Heart right ventricle (tissue), 16 donors: ENCODE measurements around the gene NVL. TPM values are rescaled to one million over a fixed set of nuclear protein-coding genes. Genes with fewer than 3 reads are reported as not detected.

Experiments
- ATAC-seq, 8 donors: fragments of 200-7000 bp; cut with Tn5 transposase; one replicate each; pipeline ENCODE4 v1.9.1; 2020; ENCODE audit warnings: mild to moderate bottlenecking in 8 of 8, moderate library complexity in 8 of 8, moderate number of reproducible peaks in 1 of 8
- DNase-seq, 2 donors: peaks; one replicate each; pipeline ENCODE4 v3.0.0-alpha.2; 2020
- H3K27ac ChIP-seq, 10 donors: fragments of 200-600 bp; sonication (generic) in 2 of 10; one replicate each; pipeline versions ENCODE4 v1.5.0 to v1.8.0; 2020 to 2022; ENCODE audit warnings: mild to moderate bottlenecking in 3 of 10
- H3K27me3 ChIP-seq, 7 donors: fragments of 200-600 bp; one replicate each; pipeline ENCODE4 v1.8.0; 2021 to 2022; ENCODE audit warnings: mild to moderate bottlenecking in 2 of 7
- H3K36me3 ChIP-seq, 9 donors: fragments of 200-600 bp; sonication (generic) in 1 of 9; one replicate each; pipeline versions ENCODE4 v1.5.0 to v1.8.0; 2020 to 2022; ENCODE audit warnings: mild to moderate bottlenecking in 2 of 9
- H3K4me1 ChIP-seq, 9 donors: fragments of 200-600 bp; sonication (generic) in 1 of 9; one replicate each; pipeline versions ENCODE4 v1.5.0 to v1.8.0; 2020 to 2022; ENCODE audit warnings: mild to moderate bottlenecking in 4 of 9
- H3K4me3 ChIP-seq, 10 donors: fragments of 200-600 bp; sonication (generic) in 2 of 10; one replicate each; pipeline versions ENCODE4 v1.5.0 to v1.8.0; 2020 to 2022; ENCODE audit warnings: mild to moderate bottlenecking in 7 of 10, moderate library complexity in 2 of 10
- H3K9me3 ChIP-seq, 11 donors: fragments of 200-600 bp in 10 of 11; sonication (generic) in 2 of 11; one replicate each; pipeline versions ENCODE4 v1.5.0 to v1.8.0; 2013 to 2022; ENCODE audit warnings: mild to moderate bottlenecking in 2 of 11, control low read depth in 1 of 11, moderate library complexity in 1 of 11
- CTCF ChIP-seq, 9 donors: fragments of 200-600 bp; sonication (generic) in 2 of 9; IDR thresholded peaks; one replicate each; pipeline versions ENCODE4 v1.5.0 to v1.8.0; 2021 to 2022; ENCODE audit warnings: antibody characterized with exemption in 9 of 9, mild to moderate bottlenecking in 5 of 9, moderate library complexity in 1 of 9
- WGBS, 2 donors: extraction: QIAGEN DNeasy Blood & Tissue Kit; methylation state at CpG; one replicate each; pipeline ENCODE4 v1.1.7; 2013; ENCODE audit warnings: inconsistent platforms in 1 of 2; 5-methylcytosine and 5-hydroxymethylcytosine counted together
- intact Hi-C, 10 donors: fragments of 100-400 bp; cut with DNase I; formaldehyde crosslinking; loops; one replicate each; pipeline versions ENCODE4 v1.11.1 to v1.14.2; 2022
- polyA plus RNA-seq, 2 donors: library from polyadenylated mRNA; stranded (reverse); fragments of 200-250 nt; gene quantifications; one replicate each; pipeline ENCODE4 v1.2.3, GENCODE V29; 2013
- total RNA-seq, 10 donors: library from RNA; stranded (reverse); fragmentation: NEBNext Ultra II Directional in 3 of 10; extraction: Animal tissue kit (Norgen Biotek cat#: 25700) in 3 of 10; gene quantifications; one replicate each; pipeline versions ENCODE4 v1.2.1 to v1.2.4, GENCODE V29; 2021 to 2023
- donor health status: Arrhythmogenic right ventricular cardiomyopathy.
- donor health status: ischemic (EF 13 %, LVEDD 7.1; RV severe dilation, severe dysfunction).
- donor health status: healthy with polysubstance abuse.
- donor health status: DM: no; HTN: yes; CAD: no.
- donor health status: DM: no; HTN: no; CAD: no.
- donor health status: ischemic (EF 25% LVEDD 6.9; RV normal size, moderate dysfunction).
- donor health status: ischemic (EF 25% LVEDD 5.7; RV mildly dilated, moderate dysfunction).
- donor health status: healthy.
- donor health status: DM: yes; HTN: yes; CAD: no.
- donor health status: Ischemic cardiomyopathy.
- donor health status: ischemic (EF 35%, LVEDD 5.7; RV mildly dilated, moderate dysfunction).
- donor health status: nonischemic (EF 11% LVEDD 7.7; RV severe dilation, severe dysfunction).
- donor health status: DM: yes; HTN: yes; CAD: no.
- donor health status: PGD.
- donor health status: ischemic (EF 29% LVEDD 5.4; RV normal size, mild dysfunction).
- donor health status: nonischemic (EF 23%, LVEDD 6.1; RV moderate dilation, normal function).

Gene NVL
- total and polyA plus RNA-seq, 12 donors: 7.7 to 37.3 (median 10.5) TPM

GRCh38 chr1:224301391-224301790 lies 28.6 kb downstream of the NVL start:
- ATAC-seq (no peak), DNase-seq (no peak)
- no peak overlapping the region for H3K27ac ChIP-seq
- 97 to 98% methylated on average over 1 of the region's 1 CpG for WGBS, 2 donors
- intact Hi-C loops: loop anchor here in 1 of 10 donors (10.0 kb wide), 1 partner anchor 113 kb away; no protein-coding TSS in a partner anchor
- H3K27me3 ChIP-seq: no peaks in the 10 kb centered on the region
- H3K4me3 ChIP-seq: no peak overlapping the region
- H3K36me3 ChIP-seq: peaks cover 0 to 100% (median 64%) of the 10 kb centered on the region in 9 donors
- no peak for TF ChIP-seq CTCF (IDR thresholded peaks at IDR 0.05)
- no peaks in the 10 kb centered on the region for H3K4me1 ChIP-seq
- no peaks in the 10 kb centered on the region for H3K9me3 ChIP-seq

- Histone ChIP-seq H3K27ac (no peak overlapping the region), H3K4me3 (no peak overlapping the region), H3K4me1 (no peaks in the 10 kb centered on the region), H3K9me3 (no peaks in the 10 kb centered on the region), H3K27me3 (no peaks in the 10 kb centered on the region), H3K36me3 (peaks cover 0 to 100% (median 72%) of the 10 kb centered on the region in 9 donors)
- ATAC-seq: no peak
- intact Hi-C loops: loop anchor here in 1 of 10 donors (10.0 kb wide), 1 partner anchor 114 kb away; no protein-coding TSS in a partner anchor
- TF ChIP-seq CTCF (IDR thresholded peaks at IDR 0.05): no peak
- no peak for DNase-seq
- 83 to 88% methylated on average over 2 of the region's 2 CpGs for WGBS, 2 donors
Observed at GRCh38 chr1:224300346-224300745, 29.6 kb downstream of the NVL start.

- intact Hi-C loops: loop anchor here in 3 of 10 donors (10.0 kb wide), 3 partner anchors 96 to 124 kb away; no protein-coding TSS in a partner anchor
- Histone ChIP-seq H3K4me3 (no peak overlapping the region), H3K4me1 (no peaks in the 10 kb centered on the region), H3K27ac (no peak overlapping the region), H3K9me3 (no peaks in the 10 kb centered on the region), H3K36me3 (peaks cover 0 to 100% (median 68%) of the 10 kb centered on the region in 9 donors), H3K27me3 (no peaks in the 10 kb centered on the region)
- TF ChIP-seq CTCF (IDR thresholded peaks at IDR 0.05): no peak
- WGBS, 2 donors: 94 to 95% methylated on average over 8 of the region's 8 CpGs
- ATAC-seq: no peak
- DNase-seq: no peak
Observed at GRCh38 chr1:224298346-224299330, 31.3 kb downstream of the NVL start.

GRCh38 chr1:224294775-224295174 lies 35.2 kb downstream of the NVL start:
- no peak for ATAC-seq
- 42 to 62% methylated on average over 1 of the region's 1 CpG for WGBS, 2 donors
- intact Hi-C loops: loop anchor here in 3 of 10 donors (10.0 kb wide), 3 partner anchors 100 to 120 kb away; no protein-coding TSS in a partner anchor
- H3K9me3 ChIP-seq: no peaks in the 10 kb centered on the region
- DNase-seq: no peak
- TF ChIP-seq CTCF (IDR thresholded peaks at IDR 0.05): no peak
- no peak overlapping the region for H3K4me3 ChIP-seq
- no peaks in the 10 kb centered on the region for H3K27me3 ChIP-seq
- H3K27ac ChIP-seq: no peak overlapping the region
- peaks cover 0 to 100% (median 63%) of the 10 kb centered on the region in 9 donors for H3K36me3 ChIP-seq
- H3K4me1 ChIP-seq: no peaks in the 10 kb centered on the region
